ENCODE data around the gene DNMBP.
"Not testable (repeated sequence)": the region's sequence is repeated elsewhere in the genome, so short reads cannot be mapped to it uniquely, and the experiment has no call there.

DNMBP gene

DNA sequence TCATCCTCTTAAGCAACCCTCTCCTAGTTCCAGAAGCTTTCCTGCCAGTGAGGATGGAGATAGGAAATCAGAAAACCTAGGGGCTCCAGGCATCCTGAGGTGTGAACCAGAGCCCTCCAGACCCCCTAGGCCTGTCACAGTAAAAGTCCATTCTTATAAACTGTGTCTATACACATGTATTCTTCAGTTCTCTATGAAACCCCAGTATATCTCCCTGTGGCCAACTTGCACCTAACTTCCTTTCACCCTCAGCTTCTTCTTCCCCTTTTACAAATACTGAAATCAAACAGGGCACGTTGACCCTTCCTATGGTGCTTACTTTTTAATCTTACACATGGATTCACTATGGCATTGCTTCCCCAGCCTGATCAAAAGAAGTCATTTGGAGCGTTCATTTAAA, 168.9 kb downstream of the DNMBP start:
- H3K4me3 ChIP-seq (ENCODE audit: low read depth, low read length) = not testable (repeated sequence)

DNA sequence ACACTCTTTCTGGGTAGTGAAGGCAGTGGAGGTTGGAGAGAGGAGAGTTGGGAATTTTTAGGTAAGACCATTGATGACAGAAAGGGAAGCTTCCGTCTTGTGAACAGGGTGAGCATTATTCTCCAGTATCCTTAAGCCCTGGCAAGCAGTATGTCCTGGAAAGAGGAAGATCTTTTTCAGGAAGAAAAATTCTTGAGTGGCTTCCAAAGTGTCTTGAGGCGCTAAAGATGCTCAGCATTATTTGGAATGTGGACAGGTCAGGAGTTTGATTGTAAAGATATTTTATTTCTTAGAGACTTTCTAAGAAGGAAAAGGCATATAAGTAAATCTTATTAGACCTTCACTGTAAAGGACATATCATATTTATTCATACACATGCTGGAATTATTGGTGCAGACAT, 173.0 kb downstream of the DNMBP start:
- no peak overlapping the region for H3K4me3 ChIP-seq (ENCODE audit: low read depth, low read length)

- no peak overlapping the region for H3K4me3 ChIP-seq (ENCODE audit: low read depth, low read length)
Observed at GRCh38 chr10:99835947-99836346, 173.8 kb downstream of the DNMBP start.

DNA sequence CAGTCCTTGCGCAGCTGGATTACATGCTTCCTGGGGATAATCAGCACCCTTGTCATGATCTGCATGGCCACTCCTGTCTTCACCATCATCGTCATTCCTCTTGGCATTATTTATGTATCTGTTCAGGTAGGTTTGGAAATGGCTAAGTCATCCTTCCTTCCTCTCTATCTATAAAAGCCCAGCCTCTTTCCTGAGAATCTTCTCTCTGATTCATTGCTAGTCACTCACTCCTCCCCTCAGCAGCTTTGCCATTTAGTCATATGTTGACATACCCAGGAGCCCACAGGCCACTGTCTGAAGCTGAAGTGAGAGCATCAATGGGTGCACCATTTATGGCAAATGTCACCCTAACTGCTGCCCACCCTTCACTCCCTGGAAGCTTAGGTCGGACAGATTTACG, 175.3 kb downstream of the DNMBP start:
- no peak overlapping the region for H3K4me3 ChIP-seq (ENCODE audit: low read depth, low read length)

- H3K4me3 ChIP-seq (ENCODE audit: low read depth, low read length) = no peak overlapping the region
Observed at GRCh38 chr10:99832439-99832838, 177.3 kb downstream of the DNMBP start.

- no peak overlapping the region for H3K4me3 ChIP-seq (ENCODE audit: low read depth, low read length)
Observed at GRCh38 chr10:99828464-99828863, 181.3 kb downstream of the DNMBP start.

DNA sequence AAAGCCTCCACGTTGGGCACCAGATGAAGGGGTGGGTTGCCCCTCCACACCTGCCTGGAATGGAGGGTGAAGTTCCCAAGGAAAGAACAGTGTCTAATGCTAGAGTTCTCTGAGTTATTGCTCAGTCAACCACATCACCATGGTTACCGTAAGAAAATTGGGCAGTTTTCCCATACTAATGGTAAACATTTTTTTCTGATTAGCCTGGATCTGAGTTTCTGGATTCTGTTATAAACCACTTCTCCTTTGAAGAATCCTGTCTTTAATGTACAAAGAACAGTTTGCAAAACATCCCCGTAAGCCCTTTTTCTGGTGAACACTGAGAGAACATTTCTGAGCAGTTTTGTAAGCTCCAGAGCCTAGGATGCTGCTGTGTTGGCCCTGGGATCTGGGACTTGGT, 181.8 kb downstream of the DNMBP start:
- no peak overlapping the region for H3K4me3 ChIP-seq (ENCODE audit: low read depth, low read length)
